DOHH2 (cell line): ENCODE results near the gene ANXA6.

Experiments used
- H3F3A ChIP-seq: fragments of 200-600 bp; sonication (generic), shearing (Covaris generic); 2 replicates; pipeline ENCODE4 v1.6.0; 2016; ENCODE audit warnings: antibody characterized with exemption, mild to moderate bottlenecking; ENCODE audit not compliant: control insufficient read depth, insufficient read depth
- H3K27ac ChIP-seq: fragments of 200-600 bp; sonication (generic); 2 replicates; pipeline ENCODE4 v1.5.1; 2014; ENCODE audit warnings: low read depth, mild to moderate bottlenecking, low read length, moderate library complexity
- H3K27me3 ChIP-seq: fragments of 200-600 bp; sonication (generic); 2 replicates; pipeline ENCODE4 v1.6.1; 2014; ENCODE audit warnings: mild to moderate bottlenecking, low read length, mixed read lengths; ENCODE audit not compliant: control insufficient read depth
- H3K36me3 ChIP-seq: fragments of 200-600 bp; sonication (generic); 2 replicates; pipeline ENCODE4 v1.6.1; 2014; ENCODE audit warnings: mild to moderate bottlenecking, low read length, moderate library complexity, mixed read lengths; ENCODE audit not compliant: control insufficient read depth
- H3K4me1 ChIP-seq: fragments of 200-600 bp; sonication (generic); 2 replicates; pipeline ENCODE4 v1.6.1; 2014; ENCODE audit warnings: mild to moderate bottlenecking, low read length, mixed read lengths; ENCODE audit not compliant: control insufficient read depth
- H3K4me2 ChIP-seq: fragments of 200-600 bp; sonication (generic); 2 replicates; pipeline ENCODE4 v1.6.0; 2014; ENCODE audit warnings: mild to moderate bottlenecking, low read length, moderate library complexity
- H3K4me3 ChIP-seq: fragments of 200-600 bp; sonication (generic); 2 replicates; pipeline ENCODE4 v1.5.1; 2014; ENCODE audit warnings: mild to moderate bottlenecking, low read length, mixed read lengths
- H3K79me2 ChIP-seq: fragments of 200-600 bp; sonication (generic); 2 replicates; pipeline ENCODE4 v1.6.1; 2014; ENCODE audit warnings: mild to moderate bottlenecking, low read length, mixed read lengths; ENCODE audit not compliant: control insufficient read depth
- H3K9me2 ChIP-seq: fragments of 200-600 bp; sonication (generic); replicated peaks from 2 replicates; pipeline ENCODE4 v1.6.1; 2014; ENCODE audit warnings: mild to moderate bottlenecking, low read length, mixed read lengths; ENCODE audit not compliant: control insufficient read depth
- H3K9me3 ChIP-seq: fragments of 200-600 bp; sonication (generic); 2 replicates; pipeline ENCODE4 v1.6.1; 2014; ENCODE audit warnings: antibody characterized with exemption, low read length, mixed read lengths; ENCODE audit not compliant: control insufficient read depth, insufficient read depth
- H4K20me1 ChIP-seq: fragments of 200-600 bp; sonication (generic); 2 replicates; pipeline ENCODE4 v1.6.0; 2014; ENCODE audit warnings: low read depth, mild to moderate bottlenecking, antibody characterized with exemption, low read length, moderate library complexity; ENCODE audit not compliant: control insufficient read depth, insufficient read depth
- EZH2phosphoT487 ChIP-seq: fragments of 200-600 bp; sonication (generic); IDR thresholded peaks from 2 replicates; pipeline ENCODE4 v1.6.1; 2017; ENCODE audit warnings: borderline replicate concordance, mild to moderate bottlenecking, antibody characterized with exemption, low read length, moderate library complexity, mixed read lengths
- TF ChIP-seq, protein P1 (sequence below): fragments of 200-600 bp; sonication (generic); IDR thresholded peaks from one replicate; pipeline ENCODE4 v1.5.1; 2014; ENCODE audit warnings: antibody characterized with exemption, mild to moderate bottlenecking, low read depth, low read length; ENCODE audit not compliant: poor library complexity, severe bottlenecking

ANXA6 gene

DNA sequence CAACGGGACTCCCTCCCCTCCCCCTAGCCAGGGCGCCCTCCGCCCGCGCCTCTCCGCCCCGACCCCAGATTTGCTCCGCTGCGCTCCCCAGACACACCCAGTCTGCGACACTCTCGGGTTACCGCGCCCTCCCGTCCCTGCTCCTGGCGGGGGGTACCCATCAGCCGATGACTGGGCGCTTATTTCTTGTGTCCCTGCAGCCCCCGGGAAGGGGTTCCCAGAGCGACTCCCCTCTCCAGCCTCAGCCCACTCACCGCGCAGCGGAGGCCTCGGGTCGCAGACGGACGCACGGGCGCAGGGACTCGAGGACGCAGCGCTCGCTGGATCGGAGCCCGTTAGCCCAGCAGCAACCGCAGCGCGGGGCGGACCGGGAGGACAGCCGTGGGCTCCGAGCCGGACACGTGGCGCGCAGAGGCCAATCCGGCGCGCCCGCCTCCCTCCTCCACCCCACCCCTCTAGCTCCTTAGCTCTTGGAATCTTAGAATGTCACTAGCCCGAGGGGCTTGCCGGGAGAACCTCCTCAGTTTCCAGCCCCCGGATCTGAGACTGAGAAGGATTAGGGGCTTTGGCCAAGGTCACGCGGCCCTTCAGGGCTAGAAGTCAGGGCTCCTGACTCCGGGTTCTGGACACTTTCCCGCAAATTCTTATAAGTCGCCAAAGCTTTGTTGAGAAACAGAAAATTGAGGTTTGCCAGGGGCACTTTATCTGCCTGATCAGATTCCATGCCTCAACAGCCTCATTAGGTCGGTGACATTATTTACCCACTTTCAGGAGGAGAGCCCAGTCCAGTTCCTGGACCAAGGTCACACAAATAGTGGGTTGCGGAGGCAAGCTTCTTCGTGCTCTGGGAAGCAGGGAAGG lies at the start of gene ANXA6:
ANXA6 (minus strand) TSS at position 354 of the 861 bp plus-strand sequence. CDS start 9,878 bp downstream, outside the sequence.
- Histone ChIP-seq H3K4me1 (peaks cover 66% of the 10 kb centered on the region), H3K79me2 (no peaks in the 10 kb centered on the region), H3K27ac (no peak within 1 kb of the TSS)

DNA sequence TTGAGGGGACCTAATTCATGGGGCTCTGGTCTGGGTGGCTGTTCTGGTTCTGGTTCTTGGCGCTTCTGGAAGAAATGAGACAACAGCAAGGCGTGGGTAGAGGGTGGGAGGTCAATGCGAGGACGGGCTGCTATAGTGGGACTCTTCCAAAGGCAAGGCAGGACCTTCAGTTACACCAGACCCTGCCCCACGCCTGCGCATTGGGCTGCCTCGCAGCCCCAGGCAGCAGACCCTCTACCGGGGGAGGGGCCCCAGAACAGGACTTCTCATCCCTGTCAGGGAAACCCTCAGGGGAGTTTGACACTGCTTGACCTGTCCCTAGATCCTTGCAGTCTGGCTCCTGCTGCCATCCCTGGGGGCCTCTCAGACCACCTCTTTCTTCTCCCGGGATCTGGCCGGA lies 47.8 kb upstream of the ANXA6 start:
- no peak overlapping the region for H3K4me2 ChIP-seq
- no peak overlapping the region for H3K27ac ChIP-seq
- TF ChIP-seq EZH2phosphoT487 = no peak
- TF ChIP-seq, protein P1, sequence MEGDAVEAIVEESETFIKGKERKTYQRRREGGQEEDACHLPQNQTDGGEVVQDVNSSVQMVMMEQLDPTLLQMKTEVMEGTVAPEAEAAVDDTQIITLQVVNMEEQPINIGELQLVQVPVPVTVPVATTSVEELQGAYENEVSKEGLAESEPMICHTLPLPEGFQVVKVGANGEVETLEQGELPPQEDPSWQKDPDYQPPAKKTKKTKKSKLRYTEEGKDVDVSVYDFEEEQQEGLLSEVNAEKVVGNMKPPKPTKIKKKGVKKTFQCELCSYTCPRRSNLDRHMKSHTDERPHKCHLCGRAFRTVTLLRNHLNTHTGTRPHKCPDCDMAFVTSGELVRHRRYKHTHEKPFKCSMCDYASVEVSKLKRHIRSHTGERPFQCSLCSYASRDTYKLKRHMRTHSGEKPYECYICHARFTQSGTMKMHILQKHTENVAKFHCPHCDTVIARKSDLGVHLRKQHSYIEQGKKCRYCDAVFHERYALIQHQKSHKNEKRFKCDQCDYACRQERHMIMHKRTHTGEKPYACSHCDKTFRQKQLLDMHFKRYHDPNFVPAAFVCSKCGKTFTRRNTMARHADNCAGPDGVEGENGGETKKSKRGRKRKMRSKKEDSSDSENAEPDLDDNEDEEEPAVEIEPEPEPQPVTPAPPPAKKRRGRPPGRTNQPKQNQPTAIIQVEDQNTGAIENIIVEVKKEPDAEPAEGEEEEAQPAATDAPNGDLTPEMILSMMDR = no peak

More for the DNA sequence above, at the start of gene ANXA6:
- H3K4me3 ChIP-seq = peak within 1 kb of the TSS; percentile 80
- H3K9me3 ChIP-seq = no peaks in the 10 kb centered on the region
- peaks cover 18% of the 10 kb centered on the region for H3K27me3 ChIP-seq
- no peaks in the 10 kb centered on the region for H4K20me1 ChIP-seq
- peak within 1 kb of the TSS; percentile 94 for H3K4me2 ChIP-seq
- TF ChIP-seq EZH2phosphoT487 = 0 out of 2 replicates have a peak, but pooled peaks have one; percentile 19
- TF ChIP-seq, protein P1 = no peak
- H3K9me2 ChIP-seq = no peaks in the 10 kb centered on the region
- peaks cover 7% of the 10 kb centered on the region; the same call in 1 of the 2 replicates for H3F3A ChIP-seq
- no peaks in the 10 kb centered on the region for H3K36me3 ChIP-seq

GRCh38 chr5:151204051-151204450 lies 46.5 kb upstream of the ANXA6 start:
- H3K9me3 ChIP-seq = no peaks in the 10 kb centered on the region
- TF ChIP-seq EZH2phosphoT487 = no peak
- TF ChIP-seq, protein P1 = no peak
- peaks cover 49% of the 10 kb centered on the region for H3K4me1 ChIP-seq
- no peak overlapping the region for H3K4me3 ChIP-seq
- H3F3A ChIP-seq = 0 out of 2 replicates have a peak, but pooled peaks cover 3% of the 10 kb centered on the region
- peaks cover 41% of the 10 kb centered on the region for H3K36me3 ChIP-seq
- peaks cover 15% of the 10 kb centered on the region for H3K79me2 ChIP-seq
- no peak overlapping the region for H3K4me2 ChIP-seq
- no peaks in the 10 kb centered on the region for H4K20me1 ChIP-seq
- H3K9me2 ChIP-seq = no peaks in the 10 kb centered on the region
- H3K27ac ChIP-seq = no peak overlapping the region
- H3K27me3 ChIP-seq = no peaks in the 10 kb centered on the region

More for the DNA sequence above, 47.8 kb upstream of the ANXA6 start:
- Histone ChIP-seq H3K27me3 (no peaks in the 10 kb centered on the region), H3K9me3 (no peaks in the 10 kb centered on the region), H3K36me3 (peaks cover 34% of the 10 kb centered on the region), H3F3A (0 out of 2 replicates have a peak, but pooled peaks cover 3% of the 10 kb centered on the region), H3K4me1 (peaks cover 62% of the 10 kb centered on the region), H3K4me3 (no peak overlapping the region), H4K20me1 (no peaks in the 10 kb centered on the region), H3K79me2 (peaks cover 28% of the 10 kb centered on the region), H3K9me2 (no peaks in the 10 kb centered on the region)
